HG03139 (cell line): ENCODE results near the gene TCF12.

Experiments
- ATAC-seq: cut with Tn5 transposase; IDR thresholded peaks from one replicate; pipeline ENCODE4 v1.9.1; 2021; ENCODE audit not compliant: unreplicated experiment

TCF12 gene

DNA sequence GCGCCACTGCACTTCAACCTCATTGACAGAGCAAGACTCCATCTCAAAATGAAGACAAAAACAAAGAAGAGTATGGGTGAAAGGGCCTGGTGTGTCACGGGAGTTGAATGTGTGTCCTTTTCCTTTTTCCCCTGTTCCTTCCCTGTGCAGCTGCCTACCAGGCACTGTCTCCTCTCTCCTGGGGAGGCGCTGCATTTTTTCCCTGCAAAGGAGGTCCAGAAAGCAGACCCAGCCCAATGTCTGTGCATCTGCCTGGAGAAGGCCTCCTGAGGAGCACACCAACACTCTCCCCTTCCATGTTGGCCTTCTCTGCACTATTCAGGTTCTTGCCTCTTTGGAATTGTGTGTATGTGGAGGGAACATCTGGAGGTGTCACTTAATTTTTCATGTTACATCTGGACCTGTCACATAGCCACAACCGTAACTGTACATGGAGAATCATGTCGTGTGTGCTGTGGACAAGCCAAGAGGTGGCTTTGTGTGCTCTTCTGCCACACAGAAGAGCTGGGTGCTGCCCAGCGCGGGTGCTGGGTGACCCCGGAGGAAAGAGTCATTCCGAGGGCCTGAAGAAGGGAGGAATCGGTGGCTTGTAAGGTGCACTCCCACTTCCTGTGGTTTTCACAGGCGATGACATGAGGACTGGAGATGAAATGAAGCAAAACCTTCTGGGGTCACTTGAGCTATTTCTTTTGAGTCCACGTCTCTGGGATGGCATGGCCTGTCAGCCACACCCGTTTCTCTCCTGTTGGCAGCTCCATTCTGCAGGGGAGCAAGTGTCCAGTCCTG lies 411.3 kb downstream of the TCF12 start:
- no peak for ATAC-seq

DNA sequence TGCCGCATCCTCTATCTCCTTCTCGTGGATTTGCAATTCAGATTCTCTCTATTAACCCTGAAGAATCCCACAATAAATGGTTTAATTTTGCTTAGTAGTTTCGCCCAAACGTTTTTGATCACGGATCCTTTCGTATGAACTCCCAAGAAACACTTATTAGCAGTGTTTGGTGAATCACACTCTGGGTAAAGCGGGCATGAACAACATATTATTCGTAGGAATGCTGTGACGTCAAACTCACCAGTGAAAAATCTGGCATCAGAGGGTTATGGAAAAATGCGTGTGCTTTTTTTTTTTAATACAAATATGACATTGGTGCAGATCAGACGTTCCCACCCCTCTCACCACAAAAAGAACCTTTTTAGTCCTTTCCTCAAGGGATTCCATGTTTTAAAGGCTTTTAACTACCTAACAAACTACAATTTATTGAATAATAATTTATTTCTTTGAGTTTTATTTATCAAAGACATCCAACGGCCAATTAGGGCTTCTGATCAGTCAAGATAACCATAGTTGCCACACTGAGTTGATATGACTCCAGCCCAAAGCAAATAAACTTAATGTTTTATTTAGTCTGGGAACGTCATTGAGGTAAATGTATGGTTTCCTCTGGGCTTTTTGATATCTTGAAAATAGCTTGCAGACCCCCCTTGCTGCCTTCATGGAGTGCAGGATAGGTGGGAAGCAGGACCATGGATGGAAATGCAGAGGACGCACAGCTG lies 412.3 kb downstream of the TCF12 start:
- no peak for ATAC-seq

DNA sequence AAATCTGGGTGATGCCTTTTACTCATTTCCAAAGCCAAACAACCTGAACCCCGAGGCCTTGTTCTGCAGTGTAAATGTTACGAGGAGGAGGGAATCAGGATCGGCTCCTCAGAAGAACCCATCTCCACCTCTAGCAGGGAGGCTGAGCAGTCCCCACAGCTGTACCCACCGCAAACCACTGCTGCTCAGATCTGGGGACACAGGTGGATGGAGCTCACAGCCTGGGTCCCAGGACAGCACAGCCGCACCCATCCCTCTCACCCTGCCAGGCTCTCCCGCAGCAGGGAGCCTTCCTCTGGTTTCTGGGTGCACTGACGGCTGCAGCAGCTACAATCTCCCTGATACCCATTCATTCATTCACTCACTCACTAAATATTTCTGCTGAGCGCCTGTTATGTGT lies 413.9 kb downstream of the TCF12 start:
- no peak for ATAC-seq

DNA sequence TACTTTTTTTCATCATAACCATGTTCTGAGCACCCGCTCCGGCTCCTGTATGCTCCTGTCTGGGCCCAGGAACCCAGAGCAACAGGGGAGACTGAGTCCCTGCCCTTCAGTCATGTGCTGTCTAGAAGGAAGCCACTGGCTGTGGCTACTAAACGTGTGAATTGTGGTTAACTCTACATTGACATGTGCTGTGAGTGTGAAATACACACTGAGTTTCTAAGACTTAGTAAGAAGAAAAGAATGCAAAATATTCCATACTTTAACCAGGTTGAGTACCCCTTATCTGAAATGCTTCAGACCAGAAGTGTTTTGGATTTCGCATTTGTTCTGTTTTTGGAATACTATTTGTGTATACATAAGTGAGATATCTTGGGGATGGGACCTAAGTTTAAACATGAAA lies 415.0 kb downstream of the TCF12 start:
- no peak for ATAC-seq

- ATAC-seq, result no peak
These were observed 415.8 kb downstream of the TCF12 start for GRCh38 chr15:57334257-57334656.

GRCh38 chr15:57335293-57335715 lies 416.9 kb downstream of the TCF12 start:
- ATAC-seq, result no peak

DNA sequence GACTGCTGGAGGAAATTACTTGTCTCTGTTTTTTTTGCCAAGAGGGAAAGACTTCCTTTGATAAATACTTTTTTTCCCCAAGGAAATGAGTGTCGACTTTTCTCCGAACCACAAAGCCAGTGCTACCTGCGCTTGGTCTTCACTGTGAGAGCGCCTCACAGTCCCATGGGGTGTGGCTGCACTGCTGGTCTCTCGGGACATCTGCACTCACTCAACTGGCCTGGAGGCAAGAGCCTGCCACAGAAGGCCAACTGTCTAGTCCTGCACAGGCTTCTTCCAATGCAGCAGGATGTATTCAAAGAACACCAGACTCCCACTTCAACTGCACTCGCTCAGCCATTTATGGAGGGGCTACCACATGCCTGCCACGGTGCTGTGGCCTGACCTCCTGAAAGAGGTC lies 417.3 kb downstream of the TCF12 start:
- no peak for ATAC-seq

DNA sequence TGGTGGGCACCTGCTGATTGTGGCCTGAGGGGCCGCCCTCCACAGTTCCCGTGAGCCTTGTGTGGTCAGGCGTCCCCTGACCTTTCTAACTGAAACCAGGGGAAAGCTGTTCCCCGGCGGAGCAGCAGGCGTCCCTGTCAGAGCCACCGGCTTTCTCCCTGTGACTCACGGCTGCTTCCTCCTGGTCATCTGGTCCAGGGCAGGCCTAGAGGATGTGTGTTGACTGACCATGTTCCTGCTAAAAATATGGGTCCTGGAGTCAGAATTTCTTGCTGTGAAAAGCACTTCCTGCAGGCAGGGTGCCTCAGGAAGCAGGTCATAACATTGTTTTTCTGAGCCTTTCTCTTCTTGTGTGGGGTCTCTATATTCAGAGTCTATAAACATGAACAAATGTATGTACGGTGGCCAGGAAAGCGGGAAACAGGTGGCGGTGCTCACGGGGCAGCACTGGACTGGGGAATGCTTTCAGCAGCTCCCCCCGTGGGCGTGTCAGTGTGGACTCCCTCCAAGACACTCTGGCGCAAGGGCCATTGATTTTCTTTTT lies 419.5 kb downstream of the TCF12 start:
- no peak for ATAC-seq

DNA sequence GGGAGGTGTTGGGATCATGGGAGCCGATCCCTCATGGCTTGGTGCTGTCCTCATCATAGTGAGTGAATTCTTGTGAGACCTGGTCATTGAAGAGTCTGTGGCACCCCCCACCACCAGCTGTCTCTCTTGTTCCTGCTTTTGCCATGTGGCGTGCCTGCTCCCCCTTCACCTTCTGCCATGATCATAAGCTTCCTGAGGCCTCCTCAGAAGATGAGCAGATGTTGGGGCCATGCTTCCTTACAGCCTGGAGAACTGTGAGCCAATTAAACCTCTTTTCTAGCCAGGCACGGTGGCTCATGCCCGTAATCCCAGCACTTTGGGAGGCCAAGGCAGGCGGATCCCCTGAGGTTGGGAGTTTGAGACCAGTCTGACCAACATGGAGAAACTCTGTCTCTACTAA lies 420.9 kb downstream of the TCF12 start:
- no peak for ATAC-seq
